ENCODE measurements around the gene ABLIM1. TPM values are rescaled to one million over a fixed set of nuclear protein-coding genes. Genes with fewer than 3 reads are reported as not detected.
A peak's percentile ranks its signal among the peaks of the same experiment; 100 is the strongest.

Gene ABLIM1
- total RNA-seq, 6 donors from 2014 or later: 92.2 to 153 (median 131) TPM

GRCh38 chr10:114629083-114629823 lies 28.8 kb downstream of the ABLIM1 start:
- Histone ChIP-seq H3K36me3 (no peaks in the 10 kb centered on the region), H3K27ac (peak overlapping the region in 1 of 4 donors; percentile 39), H3K27me3 (no peaks in the 10 kb centered on the region), H3K9me3 (no peaks in the 10 kb centered on the region), H3K4me1 (peaks cover 21 to 37% (median 32%) of the 10 kb centered on the region in 4 donors), H3K4me3 (no peak overlapping the region)
- TF ChIP-seq EP300 (IDR thresholded peaks at IDR 0.05): no peak
- no peak for TF ChIP-seq POLR2AphosphoS5 (IDR thresholded peaks at IDR 0.05)
- no peak for TF ChIP-seq CTCF (IDR thresholded peaks at IDR 0.05)
- TF ChIP-seq POLR2A (IDR thresholded peaks at IDR 0.05): no peak
- ATAC-seq (ENCODE audit: low FRiP score in 2 of 2) (no peak), DNase-seq (no peak)
- 85 to 89% methylated on average over 9 of the region's 9 CpGs for WGBS, 2 donors

GRCh38 chr10:114628106-114628505 lies 30.0 kb downstream of the ABLIM1 start:
- no peak for TF ChIP-seq EP300 (IDR thresholded peaks at IDR 0.05)
- no peak for TF ChIP-seq POLR2AphosphoS5 (IDR thresholded peaks at IDR 0.05)
- no peak for TF ChIP-seq POLR2A (IDR thresholded peaks at IDR 0.05)
- no peak for TF ChIP-seq CTCF (IDR thresholded peaks at IDR 0.05)
- WGBS, 2 donors: 88 to 98% methylated on average over 3 of the region's 3 CpGs

DNA sequence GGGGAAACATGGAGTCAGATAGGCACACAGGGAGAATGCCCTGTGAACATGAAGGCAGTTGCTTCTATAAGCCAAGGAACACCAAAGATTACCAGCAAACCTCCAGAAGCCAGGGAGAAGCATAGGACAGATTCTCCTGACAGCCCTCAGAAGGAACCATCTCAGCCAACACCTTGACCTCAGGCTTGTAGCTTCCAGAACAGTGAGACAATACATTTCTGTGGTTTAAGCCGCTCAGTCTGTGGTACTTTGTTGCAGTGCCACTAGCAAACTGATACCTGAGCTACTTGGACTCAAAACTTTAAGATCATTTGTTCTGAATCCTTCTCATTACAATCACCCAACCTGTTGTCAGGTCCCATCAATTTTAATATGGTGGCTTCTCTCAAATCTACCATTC lies 31.2 kb downstream of the ABLIM1 start:
- TF ChIP-seq POLR2A (IDR thresholded peaks at IDR 0.05) (no peak), EP300 (IDR thresholded peaks at IDR 0.05) (no peak)
- H3K9me3 ChIP-seq: no peaks in the 10 kb centered on the region
- H3K27me3 ChIP-seq: no peaks in the 10 kb centered on the region
- H3K36me3 ChIP-seq: no peaks in the 10 kb centered on the region
- ATAC-seq (ENCODE audit: low FRiP score in 2 of 2): no peak
- H3K4me3 ChIP-seq: no peak overlapping the region
- peaks cover 18 to 31% (median 23%) of the 10 kb centered on the region in 4 donors for H3K4me1 ChIP-seq
- no peak overlapping the region for H3K27ac ChIP-seq
- DNase-seq: no peak
- WGBS, 2 donors: 100% methylated on average over 1 of the region's 1 CpG

More at GRCh38 chr10:114628106-114628505, 30.0 kb downstream of the ABLIM1 start:
- Histone ChIP-seq H3K27ac (no peak overlapping the region), H3K27me3 (no peaks in the 10 kb centered on the region), H3K36me3 (no peaks in the 10 kb centered on the region), H3K4me1 (peaks cover 25 to 36% (median 34%) of the 10 kb centered on the region in 4 donors), H3K9me3 (no peaks in the 10 kb centered on the region), H3K4me3 (no peak overlapping the region)
- DNase-seq (no peak), ATAC-seq (ENCODE audit: low FRiP score in 2 of 2) (no peak)

DNA sequence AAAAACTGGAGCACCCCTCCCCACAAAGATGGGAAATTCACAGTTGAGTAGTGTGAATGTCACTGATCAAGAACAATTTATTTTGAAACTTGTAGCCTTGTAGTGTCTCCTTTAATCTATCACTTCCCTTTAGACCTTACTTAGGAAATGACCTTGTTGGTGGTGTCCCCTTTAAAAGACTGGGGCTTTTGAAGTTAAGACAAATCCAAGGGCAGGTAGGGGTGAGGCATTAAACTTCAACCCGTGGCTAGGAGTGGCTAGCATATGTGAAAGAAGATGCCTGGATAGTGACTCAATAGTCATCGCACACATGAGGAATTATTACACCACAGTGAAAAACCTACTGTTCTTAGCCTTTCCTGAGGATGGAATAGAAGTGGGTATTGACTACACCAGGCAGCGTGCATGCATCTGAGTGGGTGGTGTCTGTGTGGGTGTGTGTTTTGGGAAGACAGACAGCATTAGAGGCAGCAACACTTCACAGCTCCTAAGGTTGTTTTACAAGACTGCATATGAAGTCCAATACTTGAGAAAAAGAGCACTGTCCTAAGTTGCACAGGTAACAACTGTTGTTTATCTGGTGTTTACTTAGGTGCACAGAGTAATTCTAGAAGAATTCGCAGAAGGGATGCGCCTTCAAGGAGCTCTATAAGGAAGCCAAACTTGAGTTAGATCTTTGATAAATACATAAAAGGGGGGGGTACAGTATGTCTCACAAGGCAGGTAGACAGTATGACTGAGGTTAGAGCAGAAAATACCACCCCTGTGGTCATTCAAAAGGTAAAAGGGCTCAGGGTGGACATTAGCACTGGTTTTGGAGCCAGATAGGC lies 32.9 kb downstream of the ABLIM1 start:
- Histone ChIP-seq H3K36me3 (no peaks in the 10 kb centered on the region), H3K27ac (peak overlapping the region; percentile 8 to 48 (median 18)), H3K4me3 (no peak overlapping the region), H3K27me3 (no peaks in the 10 kb centered on the region), H3K4me1 (peaks cover 12 to 22% (median 14%) of the 10 kb centered on the region in 4 donors), H3K9me3 (no peaks in the 10 kb centered on the region)
- no peak for TF ChIP-seq POLR2AphosphoS5 (IDR thresholded peaks at IDR 0.05)
- no peak for TF ChIP-seq POLR2A (IDR thresholded peaks at IDR 0.05)
- TF ChIP-seq CTCF (IDR thresholded peaks at IDR 0.05): no peak
- TF ChIP-seq EP300 (IDR thresholded peaks at IDR 0.05): no peak
- DNase-seq (no peak), ATAC-seq (ENCODE audit: low FRiP score in 2 of 2) (no peak)
- 90 to 94% methylated on average over 5 of the region's 5 CpGs for WGBS, 2 donors

GRCh38 chr10:114624422-114624821 lies 33.7 kb downstream of the ABLIM1 start:
- peaks cover 12 to 22% (median 14%) of the 10 kb centered on the region in 4 donors for H3K4me1 ChIP-seq

More at GRCh38 chr10:114624422-114624821, 33.7 kb downstream of the ABLIM1 start:
- H3K9me3 ChIP-seq: no peaks in the 10 kb centered on the region
- H3K27ac ChIP-seq: peak overlapping the region; percentile 8 to 51 (median 42)
- no peak overlapping the region for H3K4me3 ChIP-seq
- H3K36me3 ChIP-seq: no peaks in the 10 kb centered on the region
- DNase-seq: no peak
- H3K27me3 ChIP-seq: no peaks in the 10 kb centered on the region
- TF ChIP-seq EP300 (IDR thresholded peaks at IDR 0.05): no peak
- no peak for TF ChIP-seq CTCF (IDR thresholded peaks at IDR 0.05)
- no peak for TF ChIP-seq POLR2AphosphoS5 (IDR thresholded peaks at IDR 0.05)
- no peak for TF ChIP-seq POLR2A (IDR thresholded peaks at IDR 0.05)
- ATAC-seq (ENCODE audit: low FRiP score in 2 of 2): no peak
- WGBS, 2 donors: 86 to 94% methylated on average over 2 of the region's 2 CpGs
